Mesendoderm (in vitro differentiated cells): ENCODE results near the gene ARHGEF38.
A peak's percentile ranks its signal among the peaks of the same experiment; 100 is the strongest.

ENCODE experiments used
- DNase-seq: peaks from one replicate; pipeline ENCODE4 v3.0.0; 2013
- H2AK5ac ChIP-seq: 2 replicates; pipeline ENCODE4 v1.6.1; 2013; ENCODE audit warnings: low read length, inconsistent platforms
- H2BK120ac ChIP-seq: 2 replicates; pipeline ENCODE4 v1.6.1; 2013; ENCODE audit warnings: low read depth, mild to moderate bottlenecking, low read length, moderate library complexity, mixed read lengths
- H2BK15ac ChIP-seq: replicated peaks from 2 replicates; pipeline ENCODE4 v1.6.1; 2013; ENCODE audit warnings: low read depth, mild to moderate bottlenecking, moderate library complexity
- H2BK5ac ChIP-seq: 2 replicates; pipeline ENCODE4 v1.6.1; 2013; ENCODE audit warnings: low read length, inconsistent platforms
- H3K18ac ChIP-seq: 2 replicates; pipeline ENCODE4 v1.6.1; 2013; ENCODE audit warnings: mild to moderate bottlenecking, low read length, mixed read lengths
- H3K23ac ChIP-seq: one replicate; pipeline ENCODE4 v1.6.1; 2013; ENCODE audit warnings: low read length
- H3K27ac ChIP-seq: 2 replicates; pipeline ENCODE4 v1.5.1; 2013; ENCODE audit warnings: low read depth, mild to moderate bottlenecking, inconsistent platforms, low read length, moderate library complexity
- H3K27me3 ChIP-seq: 2 replicates; pipeline ENCODE4 v1.6.1; 2013; ENCODE audit warnings: low read length, control low read depth, mild to moderate bottlenecking, inconsistent platforms; ENCODE audit not compliant: insufficient read depth, poor library complexity
- H3K36me3 ChIP-seq: 2 replicates; pipeline ENCODE4 v1.6.1; 2013; ENCODE audit warnings: low read length, inconsistent platforms; ENCODE audit not compliant: control insufficient read depth, insufficient read depth
- H3K4ac ChIP-seq: one replicate; pipeline ENCODE4 v1.6.1; 2013; ENCODE audit warnings: low read depth, mild to moderate bottlenecking, low read length, moderate library complexity
- H3K4me1 ChIP-seq: 2 replicates; pipeline ENCODE4 v1.6.1; 2013; ENCODE audit warnings: low read depth, low read length, inconsistent platforms; ENCODE audit not compliant: control insufficient read depth
- H3K4me2 ChIP-seq: 2 replicates; pipeline ENCODE4 v1.6.1; 2013; ENCODE audit warnings: low read length
- H3K4me3 ChIP-seq: 2 replicates; pipeline ENCODE4 v1.5.1; 2013; ENCODE audit warnings: mild to moderate bottlenecking, low read length
- H3K56ac ChIP-seq: one replicate; pipeline ENCODE4 v1.6.1; 2013; ENCODE audit warnings: low read length
- H3K79me1 ChIP-seq: 2 replicates; pipeline ENCODE4 v1.6.1; 2013; ENCODE audit warnings: low read length, inconsistent platforms
- H3K79me2 ChIP-seq: 2 replicates; pipeline ENCODE4 v1.6.1; 2013; ENCODE audit warnings: mild to moderate bottlenecking, low read length; ENCODE audit not compliant: control insufficient read depth, insufficient read depth
- H3K9ac ChIP-seq: 2 replicates; pipeline ENCODE4 v1.6.1; 2013; ENCODE audit warnings: low read length, inconsistent platforms
- H4K5ac ChIP-seq: one replicate; pipeline ENCODE4 v1.6.1; 2013; ENCODE audit warnings: low read length
- H4K8ac ChIP-seq: one replicate; pipeline ENCODE4 v1.6.1; 2013; ENCODE audit warnings: low read depth, mild to moderate bottlenecking, control low read depth, low read length, moderate library complexity
- WGBS: extraction: QIAGEN DNeasy Blood & Tissue Kit; methylation state at CpG from one replicate; pipeline ENCODE4 v1.1.7; 2013; ENCODE audit warnings: low lambda C conversion rate, missing lambda C conversion rate; ENCODE audit not compliant: insufficient coverage; ENCODE audit errors: extremely low coverage; 5-methylcytosine and 5-hydroxymethylcytosine counted together

The ARHGEF38 gene

DNA sequence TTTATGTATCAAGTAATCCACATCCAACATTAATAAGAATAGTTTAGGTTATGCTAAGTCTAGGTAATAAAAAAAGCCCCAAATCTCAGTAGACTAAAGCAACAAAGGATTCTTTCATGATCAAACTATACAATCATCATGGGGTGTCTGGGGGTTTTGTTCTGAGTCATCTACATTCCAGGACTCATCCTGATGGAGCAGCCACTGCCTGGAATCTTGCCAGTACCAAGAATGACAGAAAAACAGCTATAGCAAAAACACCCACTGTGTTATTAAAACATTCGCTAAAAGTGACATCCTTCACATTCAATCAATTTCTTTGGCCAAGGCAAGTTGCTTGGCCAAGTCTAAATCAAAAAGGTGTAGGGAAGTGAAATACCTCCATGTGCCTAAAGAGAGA lies 3.9 kb upstream of the ARHGEF38 start:
- Histone ChIP-seq H3K9ac (no peak overlapping the region), H3K18ac (no peak overlapping the region), H2BK5ac (no peak overlapping the region), H3K4ac (no peak overlapping the region), H4K5ac (no peak overlapping the region), H3K79me1 (no peaks in the 10 kb centered on the region), H3K4me1 (no peaks in the 10 kb centered on the region), H3K23ac (no peak overlapping the region), H3K79me2 (no peaks in the 10 kb centered on the region), H3K4me2 (no peak overlapping the region), H3K4me3 (no peak overlapping the region), H2BK120ac (no peak overlapping the region), H3K27ac (no peak overlapping the region), H2BK15ac (no peak overlapping the region), H2AK5ac (no peak overlapping the region), H3K56ac (no peak overlapping the region), H4K8ac (no peak overlapping the region), H3K27me3 (peaks cover 2% of the 10 kb centered on the region), H3K36me3 (no peaks in the 10 kb centered on the region)
- no CpG with 5 or more reads among the region's 1 CpG for WGBS
- no peak for DNase-seq

- H2BK15ac ChIP-seq, result no peak overlapping the region
- no peak overlapping the region for H3K4ac ChIP-seq
- H3K9ac ChIP-seq, result no peak overlapping the region
- DNase-seq, result no peak
- no peak overlapping the region for H4K8ac ChIP-seq
- no peak overlapping the region for H2AK5ac ChIP-seq
- no peaks in the 10 kb centered on the region for H3K79me1 ChIP-seq
- H3K4me3 ChIP-seq, result no peak overlapping the region
- no peak overlapping the region for H3K56ac ChIP-seq
- H3K36me3 ChIP-seq, result no peaks in the 10 kb centered on the region
- H4K5ac ChIP-seq, result no peak overlapping the region
- H3K4me2 ChIP-seq, result no peak overlapping the region
- no CpG with 5 or more reads among the region's 3 CpGs for WGBS
- no peak overlapping the region for H2BK5ac ChIP-seq
- H3K27ac ChIP-seq, result no peak overlapping the region
- H2BK120ac ChIP-seq, result no peak overlapping the region
- H3K18ac ChIP-seq, result no peak overlapping the region
- no peaks in the 10 kb centered on the region for H3K4me1 ChIP-seq
- H3K23ac ChIP-seq, result no peak overlapping the region
- H3K27me3 ChIP-seq, result peaks cover 9% of the 10 kb centered on the region
- no peaks in the 10 kb centered on the region for H3K79me2 ChIP-seq
Measured at GRCh38 chr4:105550641-105551040, 1.8 kb upstream of the ARHGEF38 start.

- Histone ChIP-seq H3K27ac (no peak overlapping the region), H2BK15ac (no peak overlapping the region), H2BK5ac (no peak overlapping the region), H2AK5ac (no peak overlapping the region), H3K9ac (no peak overlapping the region), H3K23ac (no peak overlapping the region), H2BK120ac (no peak overlapping the region), H3K4ac (no peak overlapping the region), H3K56ac (no peak overlapping the region), H3K4me3 (no peak overlapping the region), H4K8ac (no peak overlapping the region), H3K79me1 (no peaks in the 10 kb centered on the region), H3K36me3 (no peaks in the 10 kb centered on the region), H3K18ac (no peak overlapping the region), H3K27me3 (peaks cover 24% of the 10 kb centered on the region), H3K4me1 (no peaks in the 10 kb centered on the region), H3K4me2 (no peak overlapping the region), H4K5ac (no peak overlapping the region), H3K79me2 (no peaks in the 10 kb centered on the region)
- DNase-seq, result peak; percentile 34
- no CpG with 5 or more reads among the region's 4 CpGs for WGBS
Measured at GRCh38 chr4:105555409-105555808, 3.0 kb downstream of the ARHGEF38 start.

DNA sequence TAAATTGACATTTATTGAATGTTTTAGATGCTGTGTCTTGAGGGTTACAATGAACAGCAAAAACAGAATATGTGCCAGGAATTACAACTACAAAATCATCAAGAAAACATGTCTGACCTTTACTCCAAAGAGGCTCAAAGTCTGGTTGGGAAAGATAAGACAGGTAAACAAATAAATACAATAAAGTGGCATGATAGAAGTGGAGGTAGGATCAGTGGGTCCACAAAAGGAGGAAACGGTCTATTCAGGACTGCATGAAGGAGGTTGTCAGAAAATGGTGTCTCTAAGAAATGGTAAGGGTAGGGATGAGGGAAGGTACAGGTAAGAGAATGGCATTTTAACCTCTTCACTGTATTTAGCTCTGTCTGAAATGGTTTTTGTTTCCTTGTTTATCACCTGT lies 3.8 kb downstream of the ARHGEF38 start:
- no peaks in the 10 kb centered on the region for H3K79me2 ChIP-seq
- no peaks in the 10 kb centered on the region for H3K36me3 ChIP-seq
- H2BK120ac ChIP-seq, result no peak overlapping the region
- peaks cover 24% of the 10 kb centered on the region for H3K27me3 ChIP-seq
- H4K8ac ChIP-seq, result no peak overlapping the region
- H3K79me1 ChIP-seq, result no peaks in the 10 kb centered on the region
- H3K56ac ChIP-seq, result no peak overlapping the region
- no CpG with 5 or more reads among the region's 1 CpG for WGBS
- no peak overlapping the region for H2AK5ac ChIP-seq
- no peak overlapping the region for H3K9ac ChIP-seq
- no peak overlapping the region for H3K18ac ChIP-seq
- H3K4ac ChIP-seq, result no peak overlapping the region
- no peak for DNase-seq
- no peak overlapping the region for H4K5ac ChIP-seq
- H3K4me3 ChIP-seq, result no peak overlapping the region
- H3K27ac ChIP-seq, result no peak overlapping the region
- no peak overlapping the region for H2BK5ac ChIP-seq
- no peak overlapping the region for H3K4me2 ChIP-seq
- no peaks in the 10 kb centered on the region for H3K4me1 ChIP-seq
- H3K23ac ChIP-seq, result no peak overlapping the region
- no peak overlapping the region for H2BK15ac ChIP-seq

- H4K8ac ChIP-seq, result no peak overlapping the region
- DNase-seq, result no peak
- no peak overlapping the region for H2AK5ac ChIP-seq
- no peak overlapping the region for H3K56ac ChIP-seq
- H3K23ac ChIP-seq, result no peak overlapping the region
- H3K4ac ChIP-seq, result no peak overlapping the region
- H3K18ac ChIP-seq, result no peak overlapping the region
- no peak overlapping the region for H2BK5ac ChIP-seq
- H3K79me2 ChIP-seq, result no peaks in the 10 kb centered on the region
- H2BK15ac ChIP-seq, result no peak overlapping the region
- H2BK120ac ChIP-seq, result no peak overlapping the region
- H3K4me2 ChIP-seq, result no peak overlapping the region
- H3K79me1 ChIP-seq, result no peaks in the 10 kb centered on the region
- peaks cover 22% of the 10 kb centered on the region for H3K27me3 ChIP-seq
- H3K27ac ChIP-seq, result no peak overlapping the region
- H3K36me3 ChIP-seq, result no peaks in the 10 kb centered on the region
- no CpG with 5 or more reads among the region's 3 CpGs for WGBS
- H3K4me1 ChIP-seq, result no peaks in the 10 kb centered on the region
- no peak overlapping the region for H3K4me3 ChIP-seq
- H4K5ac ChIP-seq, result no peak overlapping the region
- H3K9ac ChIP-seq, result no peak overlapping the region
Measured at GRCh38 chr4:105558277-105558676, 5.9 kb downstream of the ARHGEF38 start.

- H3K4me3 ChIP-seq, result no peak overlapping the region
- peaks cover 15% of the 10 kb centered on the region for H3K27me3 ChIP-seq
- H3K36me3 ChIP-seq, result no peaks in the 10 kb centered on the region
- no peak overlapping the region for H3K4me2 ChIP-seq
- H3K4me1 ChIP-seq, result no peaks in the 10 kb centered on the region
- no peak overlapping the region for H2BK15ac ChIP-seq
- no peak overlapping the region for H3K18ac ChIP-seq
- H3K27ac ChIP-seq, result no peak overlapping the region
- no peak overlapping the region for H2AK5ac ChIP-seq
- H3K56ac ChIP-seq, result no peak overlapping the region
- no peak overlapping the region for H2BK120ac ChIP-seq
- H4K5ac ChIP-seq, result no peak overlapping the region
- no CpG with 5 or more reads among the region's 1 CpG for WGBS
- no peaks in the 10 kb centered on the region for H3K79me2 ChIP-seq
- no peak overlapping the region for H3K23ac ChIP-seq
- H4K8ac ChIP-seq, result no peak overlapping the region
- no peak overlapping the region for H3K4ac ChIP-seq
- H2BK5ac ChIP-seq, result no peak overlapping the region
- DNase-seq, result no peak
- no peak overlapping the region for H3K9ac ChIP-seq
- H3K79me1 ChIP-seq, result no peaks in the 10 kb centered on the region
Measured at GRCh38 chr4:105560421-105560848, 8.0 kb downstream of the ARHGEF38 start.
